ENCODE data around the gene ENOSF1. TPM values are rescaled to one million over a fixed set of nuclear protein-coding genes. Genes with fewer than 3 reads are reported as not detected.

Gene ENOSF1
- total RNA-seq, 1 experiment from 2014 or later: 39.2 TPM

- H3K4me1 ChIP-seq (ENCODE audit: insufficient read depth, low read length, poor library complexity, severe bottlenecking): no peaks in the 10 kb centered on the region
- DNase-seq (ENCODE audit: low spot score): no peak
- ChIA-PET POLR2A (ENCODE audit: low non-redundant PET) (no interaction called here), CTCF (no interaction called here)
- H3K9me3 ChIP-seq (ENCODE audit: low read depth, low read length, poor library complexity, severe bottlenecking): no peaks in the 10 kb centered on the region
- TF ChIP-seq CTCF (conservative IDR thresholded peaks at IDR 0.05; ENCODE audit: low read depth, low read length) (no peak), EZH2 (IDR thresholded peaks at IDR 0.05; ENCODE audit: borderline replicate concordance, low read depth, low read length, poor library complexity, severe bottlenecking) (no peak)
- BruUV-seq (replicated peaks): no TSS peak
- H3K36me3 ChIP-seq (ENCODE audit: insufficient read depth, low read length, poor library complexity, severe bottlenecking): peaks cover 27% of the 10 kb centered on the region
- H3K27me3 ChIP-seq (replicated peaks; ENCODE audit: insufficient read depth, low read depth, low read length, poor library complexity): no peaks in the 10 kb centered on the region
- intact Hi-C loops (cut with micrococcal nuclease; ENCODE audit: unreplicated experiment): no loop called here
- no peak overlapping the region for H3K4me3 ChIP-seq (ENCODE audit: low read depth, low read length, poor library complexity, severe bottlenecking)
- no peak overlapping the region for H3K27ac ChIP-seq (ENCODE audit: low read depth, low read length, poor library complexity, severe bottlenecking)
Observed at GRCh38 chr18:678482-679182, 33.8 kb downstream of the ENOSF1 start.

- Histone ChIP-seq H3K4me1 (ENCODE audit: insufficient read depth, low read length, poor library complexity, severe bottlenecking) (no peaks in the 10 kb centered on the region), H3K27ac (ENCODE audit: low read depth, low read length, poor library complexity, severe bottlenecking) (no peak overlapping the region), H3K27me3 (replicated peaks; ENCODE audit: insufficient read depth, low read depth, low read length, poor library complexity) (no peaks in the 10 kb centered on the region), H3K36me3 (ENCODE audit: insufficient read depth, low read length, poor library complexity, severe bottlenecking) (peaks cover 33% of the 10 kb centered on the region), H3K4me3 (ENCODE audit: low read depth, low read length, poor library complexity, severe bottlenecking) (no peak overlapping the region), H3K9me3 (ENCODE audit: low read depth, low read length, poor library complexity, severe bottlenecking) (no peaks in the 10 kb centered on the region)
- DNase-seq (ENCODE audit: low spot score): no peak
- BruUV-seq (replicated peaks): no TSS peak
- ChIA-PET POLR2A (ENCODE audit: low non-redundant PET) (no interaction called here), CTCF (no interaction called here)
- TF ChIP-seq CTCF (conservative IDR thresholded peaks at IDR 0.05; ENCODE audit: low read depth, low read length): no peak
- TF ChIP-seq EZH2 (IDR thresholded peaks at IDR 0.05; ENCODE audit: borderline replicate concordance, low read depth, low read length, poor library complexity, severe bottlenecking): no peak
- intact Hi-C loops (cut with micrococcal nuclease; ENCODE audit: unreplicated experiment): no loop called here
Observed at GRCh38 chr18:677951-678381, 34.5 kb downstream of the ENOSF1 start.

- POLR2A ChIA-PET (ENCODE audit: low non-redundant PET): interaction anchor here (0.6 kb wide), 1 partner anchor 202 kb away, joined by 4 read pairs; no protein-coding TSS in a partner anchor
- Histone ChIP-seq H3K27ac (ENCODE audit: low read depth, low read length, poor library complexity, severe bottlenecking) (no peak overlapping the region), H3K27me3 (replicated peaks; ENCODE audit: insufficient read depth, low read depth, low read length, poor library complexity) (no peaks in the 10 kb centered on the region), H3K36me3 (ENCODE audit: insufficient read depth, low read length, poor library complexity, severe bottlenecking) (peaks cover 41% of the 10 kb centered on the region), H3K9me3 (ENCODE audit: low read depth, low read length, poor library complexity, severe bottlenecking) (no peaks in the 10 kb centered on the region), H3K4me1 (ENCODE audit: insufficient read depth, low read length, poor library complexity, severe bottlenecking) (no peaks in the 10 kb centered on the region), H3K4me3 (ENCODE audit: low read depth, low read length, poor library complexity, severe bottlenecking) (no peak overlapping the region)
- CTCF ChIA-PET: no interaction called here
- TF ChIP-seq CTCF (conservative IDR thresholded peaks at IDR 0.05; ENCODE audit: low read depth, low read length): no peak
- no peak for TF ChIP-seq EZH2 (IDR thresholded peaks at IDR 0.05; ENCODE audit: borderline replicate concordance, low read depth, low read length, poor library complexity, severe bottlenecking)
- BruUV-seq (replicated peaks): no TSS peak
- DNase-seq (ENCODE audit: low spot score): no peak
- intact Hi-C loops (cut with micrococcal nuclease; ENCODE audit: unreplicated experiment): no loop called here
Observed at GRCh38 chr18:677145-677544, 35.3 kb downstream of the ENOSF1 start.

Data from A673 (cell line).